GM12872 (cell line): ENCODE results near the gene GKN1.

ENCODE experiments used
- TF ChIP-seq, protein P1 (sequence below): IDR thresholded peaks from 3 replicates; pipeline ENCODE4 v1.5.1; 2011; ENCODE audit warnings: low read depth, mild to moderate bottlenecking, low read length, moderate library complexity; ENCODE audit not compliant: insufficient read depth

Gene GKN1

DNA sequence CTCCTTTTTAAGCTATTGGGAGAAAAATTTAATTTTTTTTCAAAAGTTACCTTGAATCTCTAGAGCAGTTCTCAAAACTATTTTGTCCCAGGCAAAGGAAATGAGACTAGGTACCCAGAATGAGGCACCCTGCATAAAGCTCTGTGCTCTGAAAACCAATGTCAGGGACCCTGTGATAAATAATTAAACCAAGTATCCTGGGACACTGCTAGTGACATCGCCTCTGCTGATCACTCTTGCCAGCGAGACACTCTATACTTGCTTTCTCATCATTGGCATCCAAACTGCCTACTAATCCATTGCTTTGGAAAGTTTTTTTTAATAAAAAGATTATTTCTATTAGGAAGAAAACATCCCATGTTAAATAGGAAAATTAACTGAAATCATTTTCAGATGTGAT, 1.4 kb downstream of the GKN1 start:
- TF ChIP-seq, protein P1, sequence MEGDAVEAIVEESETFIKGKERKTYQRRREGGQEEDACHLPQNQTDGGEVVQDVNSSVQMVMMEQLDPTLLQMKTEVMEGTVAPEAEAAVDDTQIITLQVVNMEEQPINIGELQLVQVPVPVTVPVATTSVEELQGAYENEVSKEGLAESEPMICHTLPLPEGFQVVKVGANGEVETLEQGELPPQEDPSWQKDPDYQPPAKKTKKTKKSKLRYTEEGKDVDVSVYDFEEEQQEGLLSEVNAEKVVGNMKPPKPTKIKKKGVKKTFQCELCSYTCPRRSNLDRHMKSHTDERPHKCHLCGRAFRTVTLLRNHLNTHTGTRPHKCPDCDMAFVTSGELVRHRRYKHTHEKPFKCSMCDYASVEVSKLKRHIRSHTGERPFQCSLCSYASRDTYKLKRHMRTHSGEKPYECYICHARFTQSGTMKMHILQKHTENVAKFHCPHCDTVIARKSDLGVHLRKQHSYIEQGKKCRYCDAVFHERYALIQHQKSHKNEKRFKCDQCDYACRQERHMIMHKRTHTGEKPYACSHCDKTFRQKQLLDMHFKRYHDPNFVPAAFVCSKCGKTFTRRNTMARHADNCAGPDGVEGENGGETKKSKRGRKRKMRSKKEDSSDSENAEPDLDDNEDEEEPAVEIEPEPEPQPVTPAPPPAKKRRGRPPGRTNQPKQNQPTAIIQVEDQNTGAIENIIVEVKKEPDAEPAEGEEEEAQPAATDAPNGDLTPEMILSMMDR, result no peak

DNA sequence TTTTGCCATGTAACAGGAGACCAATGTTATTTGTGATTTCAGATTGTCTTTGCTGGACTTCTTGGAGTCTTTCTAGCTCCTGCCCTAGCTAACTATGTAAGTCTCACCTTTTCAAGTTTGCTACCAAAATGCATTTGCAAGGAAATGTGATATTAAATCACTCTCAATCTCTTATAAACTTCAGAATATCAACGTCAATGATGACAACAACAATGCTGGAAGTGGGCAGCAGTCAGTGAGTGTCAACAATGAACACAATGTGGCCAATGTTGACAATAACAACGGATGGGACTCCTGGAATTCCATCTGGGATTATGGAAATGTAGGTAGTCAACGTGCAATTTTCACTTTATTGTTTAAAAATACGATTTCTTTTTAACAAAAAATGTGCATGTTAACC, 3.0 kb downstream of the GKN1 start:
- TF ChIP-seq, protein P1, result no peak

DNA sequence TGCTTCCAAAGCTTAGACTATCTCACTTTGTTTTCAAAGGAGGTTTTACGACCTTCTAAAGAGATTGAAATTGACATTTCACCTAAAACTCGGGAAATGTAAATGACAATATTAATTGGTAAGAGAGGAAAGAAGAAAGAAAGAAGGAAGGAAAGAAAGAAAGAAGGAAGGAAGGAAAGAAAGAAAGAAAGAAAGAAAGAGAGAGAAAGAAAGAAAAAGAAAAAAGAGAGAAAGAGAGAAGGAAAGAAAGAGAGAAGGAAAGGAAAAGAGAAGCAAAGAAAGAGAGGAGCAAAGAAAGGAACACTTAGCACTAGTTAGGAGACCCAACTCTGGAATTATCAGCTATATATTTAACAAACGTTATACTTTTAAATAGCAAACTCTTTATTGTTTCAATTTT, 3.7 kb downstream of the GKN1 start:
- TF ChIP-seq, protein P1, result no peak

DNA sequence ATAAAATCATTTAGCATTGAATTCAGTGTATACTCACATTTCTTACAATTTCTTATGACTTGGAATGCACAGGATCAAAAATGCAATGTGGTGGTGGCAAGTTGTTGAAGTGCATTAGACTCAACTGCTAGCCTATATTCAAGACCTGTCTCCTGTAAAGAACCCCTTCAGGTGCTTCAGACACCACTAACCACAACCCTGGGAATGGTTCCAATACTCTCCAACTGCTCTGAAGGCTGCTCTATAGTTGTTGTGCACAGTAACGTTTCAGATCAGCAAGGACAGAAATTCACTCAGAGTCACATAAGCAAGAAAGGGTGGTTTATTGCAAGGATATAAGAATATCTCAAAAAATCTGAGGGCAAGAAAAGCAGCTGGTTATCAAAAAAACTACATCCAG, 6.5 kb downstream of the GKN1 start:
- TF ChIP-seq, protein P1, result no peak

DNA sequence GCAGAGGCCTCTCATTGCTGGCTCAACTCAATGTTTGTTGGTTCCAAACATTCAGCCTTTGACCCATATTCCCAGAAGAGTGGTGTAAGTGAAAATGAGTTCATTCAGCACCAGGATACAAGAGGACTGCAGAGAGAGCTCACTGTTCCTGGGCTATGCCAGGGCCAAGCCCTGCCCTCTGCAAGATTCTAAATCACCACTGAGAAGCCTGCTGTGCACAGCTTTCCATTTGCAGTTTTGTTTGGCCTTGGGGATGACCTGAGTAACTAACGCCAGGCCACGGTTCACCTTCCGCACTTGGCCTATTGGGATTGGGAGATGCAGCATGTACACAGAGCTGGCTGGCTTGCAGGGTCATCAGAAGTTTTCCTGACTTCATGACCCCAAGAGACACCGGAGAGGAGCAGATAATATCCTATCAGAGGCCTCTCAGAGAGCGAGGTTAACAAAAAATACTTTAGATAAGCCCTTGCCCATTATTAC, 12.6 kb downstream of the GKN1 start:
- TF ChIP-seq, protein P1, result no peak

DNA sequence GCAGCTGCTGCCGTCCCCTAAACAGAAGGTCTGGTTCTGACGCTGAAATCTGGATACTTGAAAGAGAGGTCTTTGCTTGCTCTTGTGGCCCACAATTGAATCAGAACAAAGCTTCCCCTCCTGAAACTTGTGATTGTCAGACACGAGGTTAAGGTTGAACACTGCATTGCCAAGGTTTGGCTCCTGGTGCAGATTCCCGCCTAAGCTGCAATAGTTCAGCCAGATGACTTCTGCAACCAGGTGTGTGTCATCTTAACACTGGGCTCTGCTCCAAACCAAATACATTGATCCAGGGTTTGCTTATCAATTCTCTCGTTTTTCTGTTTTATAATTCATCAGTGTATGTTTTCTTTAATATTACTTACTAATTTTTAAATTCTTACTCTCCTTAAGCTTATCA, 14.6 kb downstream of the GKN1 start:
- TF ChIP-seq, protein P1, result no peak

DNA sequence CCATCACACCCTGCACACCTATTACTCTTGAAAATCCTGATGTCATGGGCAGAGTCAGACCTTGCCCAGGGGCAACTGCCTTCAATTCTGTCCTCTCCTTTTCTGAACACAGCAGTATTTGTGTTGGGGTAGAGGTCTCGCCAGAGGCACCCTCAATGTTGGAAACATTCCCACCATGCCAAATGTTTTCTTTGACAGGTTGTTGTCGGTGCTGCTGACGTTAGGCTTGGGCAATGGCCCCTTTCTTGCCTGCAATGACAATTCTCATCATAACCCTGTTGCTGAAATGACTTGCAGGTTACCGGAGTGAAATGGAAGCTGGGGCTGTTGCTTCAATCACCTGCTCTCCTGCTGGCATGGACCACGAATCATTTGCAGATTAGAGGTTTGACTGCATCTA, 17.9 kb downstream of the GKN1 start:
- TF ChIP-seq, protein P1, result no peak

DNA sequence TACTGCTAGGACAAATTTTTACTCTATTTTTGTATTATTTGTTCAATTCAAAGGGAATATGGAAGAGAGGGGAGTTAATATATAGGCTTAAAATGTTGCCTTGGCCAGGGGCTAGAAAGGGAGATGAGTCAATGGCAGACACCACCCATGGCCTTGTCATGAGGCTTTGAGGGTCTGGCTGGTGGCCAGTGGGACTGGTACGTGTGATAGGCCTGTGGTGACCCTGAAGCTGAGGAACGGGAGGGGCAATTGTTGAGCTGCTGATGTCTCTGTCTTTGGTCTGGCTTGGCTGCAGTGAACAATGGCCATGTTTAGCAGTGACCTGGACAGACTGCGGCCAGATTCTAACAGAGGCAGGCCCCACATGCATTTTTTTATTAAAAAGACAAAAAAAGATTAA, 18.5 kb downstream of the GKN1 start:
- TF ChIP-seq, protein P1, result no peak
